CD4-positive, alpha-beta T cell (primary cell): Measurements from ENCODE around the gene PLXND1. TPM values are rescaled to one million over a fixed set of nuclear protein-coding genes. Genes with fewer than 3 reads are reported as not detected.
A peak's percentile ranks its signal among the peaks of the same experiment; 100 is the strongest.

Source experiments
- ATAC-seq: fragments of 200-7000 bp; cut with Tn5 transposase; one replicate; pipeline ENCODE4 v1.10.0; 2022; ENCODE audit warnings: mild to moderate bottlenecking; ENCODE audit not compliant: poor library complexity
- CTCF ChIA-PET: fragments of 350-600 bp; sonication (Branson Sonifier 250); formaldehyde crosslinking; loops from one replicate; lab custom pipeline; 2021; ENCODE audit warnings: antibody characterized with exemption, inconsistent platforms; lab: Charles Lee
- POLR2A ChIA-PET: fragments of 350-600 bp; sonication (Branson Sonifier 250); formaldehyde crosslinking; loops from one replicate; lab custom pipeline; 2021; ENCODE audit warnings: antibody characterized with exemption, inconsistent platforms; lab: Charles Lee
- DNase-seq, 14 experiments: peaks; one replicate each; pipeline ENCODE4 v3.0.0-alpha.2; 2013 to 2020; ENCODE audit warnings: mixed read lengths in 2 of 14
- H3K27ac ChIP-seq, 2 donors: one replicate each; pipeline versions ENCODE4 v1.5.1 to v1.7.0; 2013; ENCODE audit warnings: low read length in 2 of 2, low read depth in 1 of 2, mild to moderate bottlenecking in 1 of 2
- H3K27me3 ChIP-seq, 2 experiments: 1 replicate in 1 of 2; 2 replicates in 1 of 2; pipeline versions ENCODE4 v1.6.1 to v1.7.0; 2013; ENCODE audit warnings: low read length in 2 of 2, control low read depth in 1 of 2, mild to moderate bottlenecking in 1 of 2, moderate library complexity in 1 of 2; ENCODE audit not compliant: insufficient read depth in 2 of 2, control insufficient read depth in 1 of 2
- H3K36me3 ChIP-seq: one replicate; pipeline ENCODE4 v1.6.1; 2013; ENCODE audit warnings: low read length, control low read depth; ENCODE audit not compliant: insufficient read depth
- H3K4me1 ChIP-seq: one replicate; pipeline ENCODE4 v1.6.1; 2013; ENCODE audit warnings: low read length, control low read depth; ENCODE audit not compliant: insufficient read depth
- H3K4me3 ChIP-seq: one replicate; pipeline ENCODE4 v1.5.1; 2013; ENCODE audit warnings: mild to moderate bottlenecking, low read length, moderate library complexity
- H3K9me3 ChIP-seq, 2 experiments: 1 replicate in 1 of 2; 2 replicates in 1 of 2; pipeline versions ENCODE4 v1.6.1 to v1.7.0; 2013; ENCODE audit warnings: low read length in 2 of 2, mild to moderate bottlenecking in 2 of 2, control low read depth in 1 of 2, moderate library complexity in 1 of 2; ENCODE audit not compliant: control insufficient read depth in 1 of 2, insufficient read depth in 1 of 2
- H3K27ac Mint-ChIP-seq: one replicate; pipeline ENCODE4 v1.8.0; 2020; ENCODE audit warnings: mixed read lengths
- H3K27me3 Mint-ChIP-seq: one replicate; pipeline ENCODE4 v1.8.0; 2021; ENCODE audit warnings: mixed read lengths
- H3K36me3 Mint-ChIP-seq: one replicate; pipeline ENCODE4 v1.8.0; 2021; ENCODE audit warnings: low read depth, mixed read lengths
- H3K4me1 Mint-ChIP-seq: one replicate; pipeline ENCODE4 v1.8.0; 2021; ENCODE audit warnings: low read depth, mixed read lengths
- H3K4me3 Mint-ChIP-seq: one replicate; pipeline ENCODE4 v1.8.0; 2020; ENCODE audit warnings: mild to moderate bottlenecking, mixed read lengths
- H3K9me3 Mint-ChIP-seq: one replicate; pipeline ENCODE4 v1.8.0; 2020; ENCODE audit warnings: mixed read lengths
- intact Hi-C, 2 experiments: fragments of 100-400 bp; cut with DNase I in 1 of 2; cut with micrococcal nuclease in 1 of 2; formaldehyde crosslinking; loops; one replicate each; pipeline versions ENCODE4 v1.15.1 to v1.9.0; 2023 to 2025; cut with DNase I, micrococcal nuclease
- total RNA-seq, 174 experiments: library from RNA in 2 of 174; stranded (reverse) in 2 of 174; gene quantifications; one replicate each; pipeline ENCODE4 v1.2.3 and lab custom pipeline; 2021 to 2026
- TF ChIP-seq, protein P1 (sequence below): fragments of 200-600 bp; IDR thresholded peaks from one replicate; pipeline ENCODE4 v1.8.0; 2022; ENCODE audit warnings: antibody characterized with exemption, mild to moderate bottlenecking

PLXND1 gene
- total RNA-seq, 2 experiments from 2014 or later: 61.7 to 62.5 TPM

DNA sequence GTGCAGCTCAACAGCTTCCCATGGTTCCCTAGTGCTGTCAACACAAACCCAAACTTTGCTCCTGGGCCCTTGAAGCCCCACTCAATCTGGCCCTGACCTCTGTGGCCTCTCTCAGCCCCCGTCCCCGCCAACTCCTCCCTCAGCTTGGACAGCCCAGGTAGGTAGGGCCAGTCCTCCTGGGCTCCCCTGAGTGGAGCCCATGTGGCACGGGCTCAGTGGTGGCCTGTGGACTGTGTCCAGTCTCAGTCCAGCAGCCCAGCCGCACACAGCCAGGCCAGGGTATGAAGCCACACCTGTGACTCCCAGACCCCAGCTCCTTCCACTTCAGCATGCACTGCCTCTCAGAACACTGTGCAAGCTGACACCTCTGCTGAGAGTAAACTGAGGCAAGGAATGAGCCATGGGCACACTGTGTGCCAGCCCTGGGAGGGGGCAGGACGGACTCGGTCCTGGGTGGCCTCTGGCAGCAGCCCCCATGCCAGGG lies 11.5 kb downstream of the PLXND1 start:
- peaks cover 40% of the 10 kb centered on the region for H3K4me1 Mint-ChIP-seq
- no peaks in the 10 kb centered on the region for H3K27me3 ChIP-seq
- H3K4me3 Mint-ChIP-seq: no peak overlapping the region
- H3K27ac ChIP-seq: no peak overlapping the region
- ChIA-PET POLR2A (interaction anchor here (1.6 to 3.2 kb wide), 3 partner anchors 11 to 26 kb away, joined by 3 to 34 read pairs (median 31); partner anchors contain the start of gene PLXND1), CTCF (interaction anchor here (1.2 kb wide), 1 partner anchor 10 kb away, joined by 3 read pairs; no protein-coding TSS in a partner anchor)
- no peaks in the 10 kb centered on the region for H3K27me3 Mint-ChIP-seq
- peaks cover 53% of the 10 kb centered on the region for H3K4me1 ChIP-seq
- no peaks in the 10 kb centered on the region for H3K9me3 ChIP-seq
- TF ChIP-seq, protein P1, sequence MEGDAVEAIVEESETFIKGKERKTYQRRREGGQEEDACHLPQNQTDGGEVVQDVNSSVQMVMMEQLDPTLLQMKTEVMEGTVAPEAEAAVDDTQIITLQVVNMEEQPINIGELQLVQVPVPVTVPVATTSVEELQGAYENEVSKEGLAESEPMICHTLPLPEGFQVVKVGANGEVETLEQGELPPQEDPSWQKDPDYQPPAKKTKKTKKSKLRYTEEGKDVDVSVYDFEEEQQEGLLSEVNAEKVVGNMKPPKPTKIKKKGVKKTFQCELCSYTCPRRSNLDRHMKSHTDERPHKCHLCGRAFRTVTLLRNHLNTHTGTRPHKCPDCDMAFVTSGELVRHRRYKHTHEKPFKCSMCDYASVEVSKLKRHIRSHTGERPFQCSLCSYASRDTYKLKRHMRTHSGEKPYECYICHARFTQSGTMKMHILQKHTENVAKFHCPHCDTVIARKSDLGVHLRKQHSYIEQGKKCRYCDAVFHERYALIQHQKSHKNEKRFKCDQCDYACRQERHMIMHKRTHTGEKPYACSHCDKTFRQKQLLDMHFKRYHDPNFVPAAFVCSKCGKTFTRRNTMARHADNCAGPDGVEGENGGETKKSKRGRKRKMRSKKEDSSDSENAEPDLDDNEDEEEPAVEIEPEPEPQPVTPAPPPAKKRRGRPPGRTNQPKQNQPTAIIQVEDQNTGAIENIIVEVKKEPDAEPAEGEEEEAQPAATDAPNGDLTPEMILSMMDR: no peak
- no peaks in the 10 kb centered on the region for H3K36me3 Mint-ChIP-seq
- ATAC-seq (no peak), DNase-seq (no peak)
- H3K27ac Mint-ChIP-seq: no peak overlapping the region
- intact Hi-C loops: no loop called here
- H3K9me3 Mint-ChIP-seq: no peaks in the 10 kb centered on the region
- no peaks in the 10 kb centered on the region for H3K36me3 ChIP-seq
- no peak overlapping the region for H3K4me3 ChIP-seq

DNA sequence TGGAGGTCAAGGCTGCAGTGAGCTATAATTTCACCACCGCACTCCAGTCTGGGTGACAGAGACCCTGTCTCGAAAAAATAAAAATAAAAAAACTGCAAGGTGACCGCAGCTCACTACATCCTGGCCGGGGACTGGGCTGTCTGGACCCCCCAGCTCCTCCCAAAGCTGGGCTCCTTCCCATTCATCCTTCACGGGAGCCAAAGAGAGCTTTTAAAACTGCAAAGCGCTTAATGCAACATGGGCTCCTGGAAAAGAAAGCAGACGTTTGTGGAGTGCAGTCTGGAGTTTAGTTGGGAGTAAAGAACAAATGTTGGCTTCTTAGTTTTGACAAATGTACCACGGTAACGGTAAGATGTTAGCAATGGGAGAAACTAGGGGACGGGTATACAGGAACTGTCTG lies 12.1 kb downstream of the PLXND1 start:
- H3K27ac Mint-ChIP-seq: peak overlapping the region; percentile 53
- Histone ChIP-seq H3K36me3 (no peaks in the 10 kb centered on the region), H3K4me1 (peaks cover 47% of the 10 kb centered on the region), H3K4me3 (no peak overlapping the region), H3K27me3 (no peaks in the 10 kb centered on the region), H3K27ac (no peak overlapping the region), H3K9me3 (no peaks in the 10 kb centered on the region)
- ChIA-PET CTCF (no interaction called here), POLR2A (interaction anchor here (1.6 to 3.2 kb wide), 3 partner anchors 11 to 26 kb away, joined by 3 to 34 read pairs (median 31); partner anchors contain the start of gene PLXND1)
- intact Hi-C loops: no loop called here
- TF ChIP-seq, protein P1: no peak
- no peaks in the 10 kb centered on the region for H3K36me3 Mint-ChIP-seq
- DNase-seq: no peak
- ATAC-seq: no peak
- H3K4me1 Mint-ChIP-seq: peaks cover 40% of the 10 kb centered on the region
- H3K4me3 Mint-ChIP-seq: no peak overlapping the region
- H3K9me3 Mint-ChIP-seq: no peaks in the 10 kb centered on the region
- H3K27me3 Mint-ChIP-seq: no peaks in the 10 kb centered on the region

GRCh38 chr3:129593595-129594339 lies 12.7 kb downstream of the PLXND1 start:
- Mint-ChIP-seq H3K27ac (peak overlapping the region; percentile 53), H3K4me1 (peaks cover 40% of the 10 kb centered on the region), H3K27me3 (no peaks in the 10 kb centered on the region), H3K4me3 (peak overlapping the region; percentile 73), H3K36me3 (no peaks in the 10 kb centered on the region), H3K9me3 (no peaks in the 10 kb centered on the region)
- Histone ChIP-seq H3K27ac (no peak overlapping the region), H3K36me3 (no peaks in the 10 kb centered on the region), H3K9me3 (no peaks in the 10 kb centered on the region), H3K4me3 (peak overlapping the region; percentile 25), H3K4me1 (peaks cover 43% of the 10 kb centered on the region), H3K27me3 (no peaks in the 10 kb centered on the region)
- CTCF ChIA-PET: no interaction called here
- TF ChIP-seq, protein P1: no peak
- intact Hi-C loops: no loop called here
- peak in 13 of 14 experiments; percentile 27 to 82 (median 51) for DNase-seq
- POLR2A ChIA-PET: interaction anchor here (0.8 to 3.2 kb wide), 7 partner anchors 12 to 153 kb away, joined by 3 to 34 read pairs (median 3); partner anchors contain the start of gene PLXND1
- peak; percentile 71 for ATAC-seq
